Liver (tissue), 9 donors: ENCODE results near the gene RIC1. TPM values are rescaled to one million over a fixed set of nuclear protein-coding genes. Genes with fewer than 3 reads are reported as not detected.
A peak's percentile ranks its signal among the peaks of the same experiment; 100 is the strongest.

Experiments used
- DNase-seq: peaks from one replicate; pipeline ENCODE4 v3.0.0-alpha.2; 2017; ENCODE audit warnings: low spot score
- H3K27ac ChIP-seq, 2 donors: one replicate each; pipeline ENCODE4 v1.7.0; 2013; ENCODE audit warnings: inconsistent platforms in 2 of 2, low read length in 2 of 2, control low read depth in 1 of 2, low read depth in 1 of 2, mild to moderate bottlenecking in 1 of 2
- H3K27me3 ChIP-seq, 4 donors: one replicate each; pipeline versions ENCODE4 v1.6.1 to v1.7.0; 2013; ENCODE audit warnings: low read length in 3 of 4, inconsistent platforms in 1 of 4, mild to moderate bottlenecking in 1 of 4, moderate library complexity in 1 of 4; ENCODE audit not compliant: control insufficient read depth in 4 of 4, insufficient read depth in 4 of 4
- H3K36me3 ChIP-seq, 4 donors: one replicate each; pipeline versions ENCODE4 v1.6.1 to v1.7.0; 2013; ENCODE audit warnings: low read length in 3 of 4, mild to moderate bottlenecking in 3 of 4, low read depth in 1 of 4, moderate library complexity in 1 of 4; ENCODE audit not compliant: control insufficient read depth in 4 of 4, insufficient read depth in 3 of 4
- H3K4me1 ChIP-seq, 4 donors: one replicate each; pipeline versions ENCODE4 v1.6.1 to v1.7.0; 2013; ENCODE audit warnings: low read length in 3 of 4, mild to moderate bottlenecking in 3 of 4, moderate library complexity in 1 of 4; ENCODE audit not compliant: control insufficient read depth in 4 of 4, insufficient read depth in 4 of 4
- H3K4me3 ChIP-seq, 3 donors: one replicate each; pipeline versions ENCODE4 v1.6.1 to v1.7.0; 2013; ENCODE audit warnings: low read length in 3 of 3, control low read depth in 1 of 3, low read depth in 1 of 3, mild to moderate bottlenecking in 1 of 3
- H3K9ac ChIP-seq, 2 donors: one replicate each; pipeline ENCODE4 v1.7.0; 2013; ENCODE audit warnings: low read length in 2 of 2, mild to moderate bottlenecking in 2 of 2, moderate library complexity in 2 of 2, control low read depth in 1 of 2, low read depth in 1 of 2
- H3K9me3 ChIP-seq, 4 donors: one replicate each; pipeline versions ENCODE4 v1.6.1 to v1.7.0; 2013; ENCODE audit warnings: low read length in 3 of 4; ENCODE audit not compliant: control insufficient read depth in 4 of 4
- EGR1 ChIP-seq, 2 donors: IDR thresholded peaks; 2 replicates each; pipeline ENCODE4 v1.6.1; 2016 to 2018; ENCODE audit warnings: antibody characterized with exemption in 2 of 2, low read depth in 2 of 2
- FOXA1 ChIP-seq: IDR thresholded peaks from 2 replicates; pipeline ENCODE4 v1.6.1; 2016; ENCODE audit warnings: antibody characterized with exemption
- GABPA ChIP-seq, 2 donors: IDR thresholded peaks in 1 of 2; conservative IDR thresholded peaks in 1 of 2; 2 replicates each; pipeline ENCODE4 v1.6.1; 2016; ENCODE audit warnings: antibody characterized with exemption in 2 of 2, mild to moderate bottlenecking in 1 of 2, moderate library complexity in 1 of 2
- HNF4A ChIP-seq, 2 donors: conservative IDR thresholded peaks; 2 replicates each; pipeline ENCODE4 v1.6.1; 2016; ENCODE audit warnings: antibody characterized with exemption in 2 of 2, mild to moderate bottlenecking in 2 of 2
- HNF4G ChIP-seq: IDR thresholded peaks from 2 replicates; pipeline ENCODE4 v1.6.1; 2016; ENCODE audit warnings: antibody characterized with exemption
- JUND ChIP-seq, 2 donors: IDR thresholded peaks; 2 replicates each; pipeline ENCODE4 v1.6.1; 2016; ENCODE audit warnings: antibody characterized with exemption in 2 of 2
- NR2F2 ChIP-seq: IDR thresholded peaks from 2 replicates; pipeline ENCODE4 v1.6.1; 2016; ENCODE audit warnings: antibody characterized with exemption
- RAD21 ChIP-seq, 2 donors: IDR thresholded peaks; 2 replicates each; pipeline ENCODE4 v1.6.1; 2016; ENCODE audit warnings: antibody characterized with exemption in 2 of 2, mild to moderate bottlenecking in 2 of 2
- REST ChIP-seq: IDR thresholded peaks from 2 replicates; pipeline ENCODE4 v1.6.1; 2016; ENCODE audit warnings: antibody characterized with exemption, mild to moderate bottlenecking
- SP1 ChIP-seq: IDR thresholded peaks from 2 replicates; pipeline ENCODE4 v1.6.1; 2018; ENCODE audit warnings: antibody characterized with exemption, mild to moderate bottlenecking
- YY1 ChIP-seq: IDR thresholded peaks from 2 replicates; pipeline ENCODE4 v1.6.1; 2016; ENCODE audit warnings: antibody characterized with exemption, mild to moderate bottlenecking
- WGBS: extraction: QIAGEN DNeasy Blood & Tissue Kit; methylation state at CpG from one replicate; pipeline ENCODE4 v1.1.7; 2013; 5-methylcytosine and 5-hydroxymethylcytosine counted together
- polyA plus RNA-seq, 2 donors: library from polyadenylated mRNA; stranded (reverse) in 1 of 2; unstranded in 1 of 2; fragments of 200-250 nt in 1 of 2; fragments of >200 nt in 1 of 2; fragmentation: Nextera tagmentation in 1 of 2; extraction: Ambion mirVana in 1 of 2; gene quantifications; one replicate each; pipeline versions ENCODE4 v1.2.1 to v1.2.3, GENCODE V29; 2013 to 2015
- total RNA-seq, 2 donors: library from RNA; depleted of rRNA; stranded (reverse); fragments of >200 nt; gene quantifications; one replicate each; pipeline ENCODE4 v1.2.3, GENCODE V29; 2014
- TF ChIP-seq, protein P1 (sequence below): IDR thresholded peaks from 2 replicates; pipeline ENCODE4 v1.6.1; 2016; ENCODE audit warnings: antibody characterized with exemption
- TF ChIP-seq, protein P2 (sequence below): IDR thresholded peaks from 2 replicates; pipeline ENCODE4 v1.6.1; 2016; ENCODE audit warnings: antibody characterized with exemption
- donor health status: healthy.
- donor health status: healthy.
- donor health status: healthy.
- donor health status: healthy.
- donor health status: healthy.

RIC1 gene
- total and polyA plus RNA-seq, 4 donors = 4.1 to 25.8 (median 9.8) TPM

- Histone ChIP-seq H3K9me3 (no peaks in the 10 kb centered on the region), H3K4me3 (peak overlapping the region; percentile 90 to 92 (median 91)), H3K4me1 (peaks cover 0 to 24% (median 14%) of the 10 kb centered on the region in 4 donors), H3K27me3 (no peaks in the 10 kb centered on the region), H3K9ac (peak overlapping the region; percentile 88 to 93), H3K36me3 (no peaks in the 10 kb centered on the region), H3K27ac (peak overlapping the region; percentile 92 to 95)
- DNase-seq = peak; percentile 60
- TF ChIP-seq JUND (IDR thresholded peaks at IDR 0.05) (no peak), REST (no peak), NR2F2 (no peak), RAD21 (IDR thresholded peaks at IDR 0.05) (no peak), YY1 (no peak), EGR1 (IDR thresholded peaks at IDR 0.05; ENCODE audit: low read depth in 2 of 2) (no peak), HNF4G (no peak), SP1 (no peak), HNF4A (conservative IDR thresholded peaks at IDR 0.05) (no peak)
- TF ChIP-seq, protein P1, sequence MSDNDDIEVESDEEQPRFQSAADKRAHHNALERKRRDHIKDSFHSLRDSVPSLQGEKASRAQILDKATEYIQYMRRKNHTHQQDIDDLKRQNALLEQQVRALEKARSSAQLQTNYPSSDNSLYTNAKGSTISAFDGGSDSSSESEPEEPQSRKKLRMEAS = no peak
- TF ChIP-seq, protein P2, sequence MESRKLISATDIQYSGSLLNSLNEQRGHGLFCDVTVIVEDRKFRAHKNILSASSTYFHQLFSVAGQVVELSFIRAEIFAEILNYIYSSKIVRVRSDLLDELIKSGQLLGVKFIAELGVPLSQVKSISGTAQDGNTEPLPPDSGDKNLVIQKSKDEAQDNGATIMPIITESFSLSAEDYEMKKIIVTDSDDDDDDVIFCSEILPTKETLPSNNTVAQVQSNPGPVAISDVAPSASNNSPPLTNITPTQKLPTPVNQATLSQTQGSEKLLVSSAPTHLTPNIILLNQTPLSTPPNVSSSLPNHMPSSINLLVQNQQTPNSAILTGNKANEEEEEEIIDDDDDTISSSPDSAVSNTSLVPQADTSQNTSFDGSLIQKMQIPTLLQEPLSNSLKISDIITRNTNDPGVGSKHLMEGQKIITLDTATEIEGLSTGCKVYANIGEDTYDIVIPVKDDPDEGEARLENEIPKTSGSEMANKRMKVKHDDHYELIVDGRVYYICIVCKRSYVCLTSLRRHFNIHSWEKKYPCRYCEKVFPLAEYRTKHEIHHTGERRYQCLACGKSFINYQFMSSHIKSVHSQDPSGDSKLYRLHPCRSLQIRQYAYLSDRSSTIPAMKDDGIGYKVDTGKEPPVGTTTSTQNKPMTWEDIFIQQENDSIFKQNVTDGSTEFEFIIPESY = no peak
- under 1% methylated on average over 56 of the region's 56 CpGs for WGBS
Measured at GRCh38 chr9:5629312-5630080, 589 bp downstream of the RIC1 start.

GRCh38 chr9:5630081-5630507 is 1.2 kb downstream of the RIC1 start:
- peaks cover 0 to 24% (median 14%) of the 10 kb centered on the region in 4 donors for H3K4me1 ChIP-seq
- no peak for TF ChIP-seq FOXA1
- TF ChIP-seq GABPA (IDR thresholded peaks at IDR 0.05 in 1 of 2, conservative IDR thresholded peaks at IDR 0.05 in 1 of 2) = peak in 1 of 2 donors; percentile 58
- TF ChIP-seq RAD21 (IDR thresholded peaks at IDR 0.05) = peak in 1 of 2 donors; percentile 8
- TF ChIP-seq YY1 = peak; percentile 9
- peak; percentile 13 to 23 for TF ChIP-seq HNF4A (conservative IDR thresholded peaks at IDR 0.05)
- peak overlapping the region; percentile 92 to 95 for H3K27ac ChIP-seq
- no peaks in the 10 kb centered on the region for H3K27me3 ChIP-seq
- DNase-seq = no peak
- no peaks in the 10 kb centered on the region for H3K36me3 ChIP-seq
- WGBS = 1% methylated on average over 6 of the region's 6 CpGs
- peak overlapping the region; percentile 90 to 92 (median 91) for H3K4me3 ChIP-seq
- H3K9me3 ChIP-seq = peaks cover 0 to under 1% (median 0%) of the 10 kb centered on the region in 4 donors
- peak overlapping the region; percentile 88 to 93 for H3K9ac ChIP-seq
